A673 (cell line): Measurements from ENCODE around the gene ABCD1.

Source experiments
- EZH2 ChIP-seq: fragments of 200-600 bp; sonication (generic); IDR thresholded peaks from 2 replicates; pipeline ENCODE4 v1.6.1; 2017; ENCODE audit warnings: borderline replicate concordance, low read depth, mild to moderate bottlenecking, mixed read lengths, antibody characterized with exemption, low read length; ENCODE audit not compliant: poor library complexity, severe bottlenecking
- TF ChIP-seq, protein P1 (sequence below): fragments of 300-800, 200-600 bp; sonication (generic); conservative IDR thresholded peaks from 2 replicates; pipeline ENCODE4 v1.5.1; 2017; ENCODE audit warnings: low read depth, mild to moderate bottlenecking, antibody characterized with exemption, low read length, moderate library complexity, mixed read lengths

GRCh38 chrX:153789654-153790053 lies 65.0 kb downstream of the ABCD1 start:
- no peak for TF ChIP-seq EZH2
- TF ChIP-seq, protein P1, sequence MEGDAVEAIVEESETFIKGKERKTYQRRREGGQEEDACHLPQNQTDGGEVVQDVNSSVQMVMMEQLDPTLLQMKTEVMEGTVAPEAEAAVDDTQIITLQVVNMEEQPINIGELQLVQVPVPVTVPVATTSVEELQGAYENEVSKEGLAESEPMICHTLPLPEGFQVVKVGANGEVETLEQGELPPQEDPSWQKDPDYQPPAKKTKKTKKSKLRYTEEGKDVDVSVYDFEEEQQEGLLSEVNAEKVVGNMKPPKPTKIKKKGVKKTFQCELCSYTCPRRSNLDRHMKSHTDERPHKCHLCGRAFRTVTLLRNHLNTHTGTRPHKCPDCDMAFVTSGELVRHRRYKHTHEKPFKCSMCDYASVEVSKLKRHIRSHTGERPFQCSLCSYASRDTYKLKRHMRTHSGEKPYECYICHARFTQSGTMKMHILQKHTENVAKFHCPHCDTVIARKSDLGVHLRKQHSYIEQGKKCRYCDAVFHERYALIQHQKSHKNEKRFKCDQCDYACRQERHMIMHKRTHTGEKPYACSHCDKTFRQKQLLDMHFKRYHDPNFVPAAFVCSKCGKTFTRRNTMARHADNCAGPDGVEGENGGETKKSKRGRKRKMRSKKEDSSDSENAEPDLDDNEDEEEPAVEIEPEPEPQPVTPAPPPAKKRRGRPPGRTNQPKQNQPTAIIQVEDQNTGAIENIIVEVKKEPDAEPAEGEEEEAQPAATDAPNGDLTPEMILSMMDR, result no peak
